ENCODE data around the gene LGMN. TPM values are rescaled to one million over a fixed set of nuclear protein-coding genes. Genes with fewer than 3 reads are reported as not detected.
"Not testable (repeated sequence)": the region's sequence is repeated elsewhere in the genome, so short reads cannot be mapped to it uniquely, and the experiment has no call there.

The LGMN gene
- total RNA-seq, 1 experiment from 2014 or later: 57.4 TPM

GRCh38 chr14:92750222-92750728 lies 1.8 kb upstream of the LGMN start:
- not testable (repeated sequence) for DNase-seq; H3K27me3 ChIP-seq (ENCODE audit: control insufficient read depth, insufficient read depth, low read length)

GRCh38 chr14:92747701-92748258 lies 647 bp downstream of the LGMN start:
- H3K36me3 ChIP-seq (replicated peaks; ENCODE audit: control insufficient read depth, insufficient read depth, low read length): no peaks in the 10 kb centered on the region
- H3K4me3 ChIP-seq (ENCODE audit: insufficient read depth, low read depth, low read length): peak overlapping the region; percentile 64
- peaks cover 4% of the 10 kb centered on the region; the same call in 1 of the 2 replicates for H3K27me3 ChIP-seq (ENCODE audit: control insufficient read depth, insufficient read depth, low read length)
- DNase-seq: peak; percentile 48

More at GRCh38 chr14:92750222-92750728, 1.8 kb upstream of the LGMN start:
- not testable (repeated sequence) for H3K36me3 ChIP-seq (replicated peaks; ENCODE audit: control insufficient read depth, insufficient read depth, low read length); H3K4me3 ChIP-seq (ENCODE audit: insufficient read depth, low read depth, low read length)

DNA sequence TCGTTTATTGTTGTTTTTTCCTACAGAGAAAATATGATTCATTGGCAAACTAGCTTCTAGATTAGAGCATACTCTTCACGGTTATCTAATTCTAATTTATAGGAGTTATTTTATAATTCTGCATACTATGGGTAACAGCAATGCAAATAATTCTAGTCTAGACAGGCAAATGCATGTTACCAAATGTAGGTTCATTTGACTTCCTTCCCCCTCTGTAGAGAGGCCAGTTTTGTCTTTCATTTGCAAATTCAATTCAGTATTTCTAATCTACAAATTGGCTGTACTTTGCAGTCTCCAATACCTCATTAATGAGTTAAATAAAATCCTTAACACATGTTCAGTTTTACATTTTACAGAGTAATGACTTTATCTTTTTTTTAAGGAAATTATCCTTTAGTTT lies 4.2 kb downstream of the LGMN start:
- no peak overlapping the region for H3K4me3 ChIP-seq (ENCODE audit: insufficient read depth, low read depth, low read length)

DNA sequence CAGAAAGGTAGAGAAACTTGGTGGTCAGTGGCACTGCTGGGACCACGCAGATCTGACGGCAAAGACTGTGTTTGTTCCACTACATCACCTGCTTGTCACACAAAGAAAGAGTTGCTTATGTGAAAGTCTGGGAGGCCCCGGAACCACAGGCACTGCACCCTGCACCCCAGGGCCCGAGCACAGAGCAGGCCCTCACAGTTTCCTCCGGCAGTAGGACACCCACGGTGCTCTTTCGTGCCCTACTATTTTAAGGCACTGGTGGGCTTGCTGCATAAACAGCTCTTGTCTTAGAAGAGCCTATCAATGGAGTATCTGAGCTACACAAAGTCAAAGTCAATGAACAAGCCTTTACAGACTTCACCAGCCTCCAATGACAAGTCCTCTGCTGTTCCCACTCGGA lies 8.0 kb downstream of the LGMN start:
- Histone ChIP-seq H3K27me3 (ENCODE audit: control insufficient read depth, insufficient read depth, low read length) (no peaks in the 10 kb centered on the region), H3K36me3 (replicated peaks; ENCODE audit: control insufficient read depth, insufficient read depth, low read length) (no peaks in the 10 kb centered on the region; the same call in none of the 2 replicates), H3K4me3 (ENCODE audit: insufficient read depth, low read depth, low read length) (no peak overlapping the region)
- DNase-seq: no peak

More for the DNA sequence above, 4.2 kb downstream of the LGMN start:
- Histone ChIP-seq H3K36me3 (replicated peaks; ENCODE audit: control insufficient read depth, insufficient read depth, low read length) (no peaks in the 10 kb centered on the region; the same call in none of the 2 replicates), H3K27me3 (ENCODE audit: control insufficient read depth, insufficient read depth, low read length) (peaks cover 4% of the 10 kb centered on the region; the same call in 1 of the 2 replicates)
- DNase-seq: no peak

GRCh38 chr14:92737619-92738188 lies 10.7 kb downstream of the LGMN start:
- Histone ChIP-seq H3K27me3 (ENCODE audit: control insufficient read depth, insufficient read depth, low read length) (no peaks in the 10 kb centered on the region), H3K4me3 (ENCODE audit: insufficient read depth, low read depth, low read length) (no peak overlapping the region), H3K36me3 (replicated peaks; ENCODE audit: control insufficient read depth, insufficient read depth, low read length) (no peaks in the 10 kb centered on the region; the same call in none of the 2 replicates)
- no peak for DNase-seq

- Histone ChIP-seq H3K4me3 (ENCODE audit: insufficient read depth, low read depth, low read length) (no peak overlapping the region), H3K36me3 (replicated peaks; ENCODE audit: control insufficient read depth, insufficient read depth, low read length) (peaks cover under 1% of the 10 kb centered on the region), H3K27me3 (ENCODE audit: control insufficient read depth, insufficient read depth, low read length) (no peaks in the 10 kb centered on the region)
- DNase-seq: no peak
These were observed 11.2 kb downstream of the LGMN start for GRCh38 chr14:92737206-92737605.

- DNase-seq: no peak
- Histone ChIP-seq H3K27me3 (ENCODE audit: control insufficient read depth, insufficient read depth, low read length) (no peaks in the 10 kb centered on the region), H3K4me3 (ENCODE audit: insufficient read depth, low read depth, low read length) (no peak overlapping the region), H3K36me3 (replicated peaks; ENCODE audit: control insufficient read depth, insufficient read depth, low read length) (peaks cover 6% of the 10 kb centered on the region)
These were observed 13.1 kb downstream of the LGMN start for GRCh38 chr14:92735344-92735743.

GRCh38 chr14:92734618-92735017 lies 13.8 kb downstream of the LGMN start:
- Histone ChIP-seq H3K4me3 (ENCODE audit: insufficient read depth, low read depth, low read length) (no peak overlapping the region), H3K36me3 (replicated peaks; ENCODE audit: control insufficient read depth, insufficient read depth, low read length) (peaks cover 6% of the 10 kb centered on the region), H3K27me3 (ENCODE audit: control insufficient read depth, insufficient read depth, low read length) (no peaks in the 10 kb centered on the region)
- DNase-seq: no peak

DNA sequence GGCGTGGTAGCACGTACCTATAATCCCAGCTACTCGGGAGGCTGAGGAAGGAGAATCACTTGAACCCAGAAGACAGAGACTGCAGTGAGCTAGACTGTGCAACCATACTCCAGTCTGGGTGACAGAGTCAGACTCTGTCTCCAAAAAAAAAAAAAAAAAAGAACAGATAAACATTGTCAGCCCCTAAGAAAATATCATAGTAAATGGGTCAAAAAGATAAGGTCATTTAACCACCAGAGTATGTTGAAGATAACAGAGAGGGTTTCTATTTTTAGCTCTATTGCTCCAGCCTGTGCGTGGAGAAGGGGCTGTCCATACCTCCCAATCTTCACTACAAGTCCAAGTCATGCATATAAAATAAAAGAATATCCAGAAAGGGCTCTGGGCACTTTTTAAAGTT lies 15.4 kb downstream of the LGMN start:
- H3K4me3 ChIP-seq (ENCODE audit: insufficient read depth, low read depth, low read length): no peak overlapping the region
- DNase-seq: no peak
- no peaks in the 10 kb centered on the region for H3K27me3 ChIP-seq (ENCODE audit: control insufficient read depth, insufficient read depth, low read length)
- peaks cover 6% of the 10 kb centered on the region for H3K36me3 ChIP-seq (replicated peaks; ENCODE audit: control insufficient read depth, insufficient read depth, low read length)

DNA sequence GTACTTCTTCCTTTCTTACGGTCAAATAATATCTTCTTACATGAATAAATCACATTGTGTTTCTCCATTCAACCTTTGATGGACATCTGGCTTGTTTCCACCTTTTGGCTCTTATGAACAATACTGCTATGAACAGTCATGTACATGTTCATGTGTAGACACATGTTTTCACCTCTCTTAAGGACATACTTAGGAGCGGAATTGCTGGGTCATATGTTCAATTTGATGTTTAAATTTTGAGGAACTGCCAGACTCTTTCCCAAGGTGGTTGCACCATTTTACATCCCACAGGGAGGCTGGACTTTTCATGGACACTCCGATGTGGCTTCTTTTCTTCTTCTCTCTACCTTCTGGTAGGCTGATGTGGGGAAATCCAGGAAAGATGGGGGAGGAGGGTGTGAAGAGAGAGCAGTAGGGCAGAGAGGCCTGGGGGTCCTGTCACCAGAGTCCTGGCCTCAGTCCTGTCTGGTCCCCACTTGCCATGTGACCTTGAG lies 16.8 kb downstream of the LGMN start:
- no peaks in the 10 kb centered on the region for H3K27me3 ChIP-seq (ENCODE audit: control insufficient read depth, insufficient read depth, low read length)
- no peak for DNase-seq

GRCh38 chr14:92729634-92730358 lies 18.6 kb downstream of the LGMN start:
- no peak overlapping the region for H3K4me3 ChIP-seq (ENCODE audit: insufficient read depth, low read depth, low read length)
- H3K36me3 ChIP-seq (replicated peaks; ENCODE audit: control insufficient read depth, insufficient read depth, low read length): peaks cover 6% of the 10 kb centered on the region
- DNase-seq: no peak
- H3K27me3 ChIP-seq (ENCODE audit: control insufficient read depth, insufficient read depth, low read length): no peaks in the 10 kb centered on the region

More for the DNA sequence above, 16.8 kb downstream of the LGMN start:
- peaks cover 6% of the 10 kb centered on the region for H3K36me3 ChIP-seq (replicated peaks; ENCODE audit: control insufficient read depth, insufficient read depth, low read length)
- H3K4me3 ChIP-seq (ENCODE audit: insufficient read depth, low read depth, low read length): no peak overlapping the region

DNA sequence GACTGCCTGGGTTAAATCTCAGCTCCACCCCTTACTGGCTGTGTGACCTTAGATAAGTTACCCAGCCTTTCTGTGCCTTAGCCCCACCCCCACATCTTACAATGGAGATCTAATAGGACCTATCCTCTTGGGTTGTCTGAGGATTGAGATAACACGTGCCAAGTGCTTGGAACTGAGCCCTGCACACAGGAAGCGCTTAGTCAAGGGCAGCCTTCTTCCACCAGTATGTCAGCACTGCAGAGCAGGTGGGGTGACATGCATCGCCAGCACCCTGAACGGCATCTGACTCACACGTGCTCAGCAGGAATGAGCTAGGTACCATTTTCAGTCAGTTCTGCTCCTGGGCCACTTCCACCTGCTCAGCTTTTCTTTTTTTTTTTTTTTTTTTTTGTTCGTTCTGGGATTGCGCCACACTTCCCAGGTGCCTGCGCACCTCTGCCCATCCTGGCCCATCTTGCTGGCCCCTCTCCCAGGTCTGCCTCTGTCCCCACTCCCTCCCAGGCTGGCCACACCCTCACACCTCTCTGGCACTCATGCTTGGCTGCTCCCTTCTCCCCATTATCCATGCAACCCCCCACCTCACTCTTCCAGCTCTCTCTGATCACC lies 19.6 kb downstream of the LGMN start:
- no peak for DNase-seq
- H3K36me3 ChIP-seq (replicated peaks; ENCODE audit: control insufficient read depth, insufficient read depth, low read length): peaks cover 6% of the 10 kb centered on the region
- H3K27me3 ChIP-seq (ENCODE audit: control insufficient read depth, insufficient read depth, low read length): no peaks in the 10 kb centered on the region
- no peak overlapping the region for H3K4me3 ChIP-seq (ENCODE audit: insufficient read depth, low read depth, low read length)

GRCh38 chr14:92726933-92727262 lies 21.5 kb downstream of the LGMN start:
- H3K36me3 ChIP-seq (replicated peaks; ENCODE audit: control insufficient read depth, insufficient read depth, low read length): peaks cover 2% of the 10 kb centered on the region
- no peak for DNase-seq
- no peak overlapping the region for H3K4me3 ChIP-seq (ENCODE audit: insufficient read depth, low read depth, low read length)
- no peaks in the 10 kb centered on the region for H3K27me3 ChIP-seq (ENCODE audit: control insufficient read depth, insufficient read depth, low read length)

DNA sequence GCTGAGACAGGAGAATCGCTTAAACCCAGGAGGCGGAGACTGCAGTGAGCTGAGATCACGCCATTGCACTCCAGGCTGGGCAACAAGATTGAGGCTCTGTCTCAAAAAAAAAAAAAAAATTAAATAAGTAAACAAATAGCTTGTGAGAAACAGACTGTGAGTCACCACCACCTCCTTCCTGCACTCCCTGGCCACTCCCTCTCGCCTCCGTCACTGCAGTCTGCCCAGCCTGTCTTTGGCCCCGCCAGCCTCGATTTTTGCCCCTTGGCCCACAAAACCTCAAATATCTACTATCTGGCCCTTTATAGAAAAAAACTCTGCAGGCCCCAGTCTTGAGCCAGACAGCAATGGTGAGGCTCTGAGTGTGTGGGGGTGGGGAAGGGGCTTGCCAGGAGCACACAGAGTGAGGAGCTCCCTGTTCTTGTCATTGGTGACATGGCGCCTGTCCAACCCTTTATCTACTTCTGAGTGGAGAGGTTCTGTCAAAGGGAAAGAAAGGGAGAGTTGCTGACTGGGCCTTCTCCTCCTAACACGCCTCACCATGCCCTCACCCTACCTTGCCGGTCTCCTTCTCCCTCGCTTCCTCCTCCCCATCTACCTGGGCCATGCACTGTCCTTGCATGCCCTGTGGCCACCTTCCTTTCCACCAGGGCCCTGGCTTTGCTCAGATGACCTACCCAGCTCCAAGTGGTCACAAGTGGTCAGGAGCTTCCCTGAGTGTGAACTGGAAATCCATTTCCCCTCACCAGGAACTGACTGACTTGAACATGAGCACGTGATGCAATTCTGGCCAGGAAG lies 22.1 kb downstream of the LGMN start:
- H3K4me3 ChIP-seq (ENCODE audit: insufficient read depth, low read depth, low read length): no peak overlapping the region
- H3K27me3 ChIP-seq (ENCODE audit: control insufficient read depth, insufficient read depth, low read length): no peaks in the 10 kb centered on the region
- H3K36me3 ChIP-seq (replicated peaks; ENCODE audit: control insufficient read depth, insufficient read depth, low read length): no peaks in the 10 kb centered on the region; the same call in 1 of the 2 replicates
- DNase-seq: no peak
